Endometrial microvascular endothelial cells (primary cell): ENCODE measurements around the gene C4orf50. TPM values are rescaled to one million over a fixed set of nuclear protein-coding genes. Genes with fewer than 3 reads are reported as not detected.
"Not testable (repeated sequence)": the region's sequence is repeated elsewhere in the genome, so short reads cannot be mapped to it uniquely, and the experiment has no call there.

Experiments used
- in situ Hi-C: cut with HindIII; loops from 2 replicates; pipeline ENCODE4 v1.10.0; 2017; ENCODE audit warnings: low sequenced_read_pairs, low pct_unique_long_range_greater_than_20kb; ENCODE audit errors: inconsistent ontology term
- total RNA-seq: library from RNA; depleted of rRNA; stranded (reverse); fragments of >200 nt; gene quantifications from one replicate; pipeline ENCODE4 v1.2.3, GENCODE V29; 2015; ENCODE audit errors: inconsistent ontology term

The C4orf50 gene
- total RNA-seq, 1 donor from 2014 or later: not detected

GRCh38 chr4:6022607-6023288, 4.5 kb upstream of the C4orf50 start:
- in situ Hi-C loops: no loop called here

GRCh38 chr4:6021831-6022606, 3.8 kb upstream of the C4orf50 start:
- in situ Hi-C loops: no loop called here

GRCh38 chr4:6020613-6021012, 2.4 kb upstream of the C4orf50 start:
- in situ Hi-C loops: no loop called here

- in situ Hi-C loops: no loop called here
Observed at GRCh38 chr4:6019316-6020263, 1.4 kb upstream of the C4orf50 start.

- in situ Hi-C loops: no loop called here
Observed at GRCh38 chr4:6017800-6018199, 431 bp downstream of the C4orf50 start.

- in situ Hi-C loops: no loop called here
Observed at GRCh38 chr4:6017030-6017429, 1.2 kb downstream of the C4orf50 start.

GRCh38 chr4:6013564-6013963, 4.7 kb downstream of the C4orf50 start:
- in situ Hi-C loops: no loop called here

GRCh38 chr4:6012200-6012599, 6.0 kb downstream of the C4orf50 start:
- in situ Hi-C loops: no loop called here

GRCh38 chr4:6011686-6012085, 6.5 kb downstream of the C4orf50 start:
- in situ Hi-C loops: no loop called here

- in situ Hi-C loops: no loop called here
Observed at GRCh38 chr4:6011271-6011671, 7.0 kb downstream of the C4orf50 start.

GRCh38 chr4:6010789-6011188, 7.4 kb downstream of the C4orf50 start:
- in situ Hi-C loops: no loop called here

- in situ Hi-C loops: no loop called here
Observed at GRCh38 chr4:6009452-6009851, 8.8 kb downstream of the C4orf50 start.

- in situ Hi-C loops: no loop called here
Observed at GRCh38 chr4:6008766-6009385, 9.4 kb downstream of the C4orf50 start.

- in situ Hi-C loops: no loop called here
Observed at GRCh38 chr4:6008092-6008551, 10.1 kb downstream of the C4orf50 start.

GRCh38 chr4:6005175-6005574, 13.1 kb downstream of the C4orf50 start:
- in situ Hi-C loops: no loop called here

- in situ Hi-C loops: not testable (repeated sequence)
Observed at GRCh38 chr4:6003485-6003884, 14.7 kb downstream of the C4orf50 start.

GRCh38 chr4:6002926-6003325, 15.3 kb downstream of the C4orf50 start:
- in situ Hi-C loops: no loop called here

- in situ Hi-C loops: no loop called here
Observed at GRCh38 chr4:6002492-6002833, 15.8 kb downstream of the C4orf50 start.
